ENCODE results near the gene IGSF9B. TPM values are rescaled to one million over a fixed set of nuclear protein-coding genes. Genes with fewer than 3 reads are reported as not detected.

IGSF9B gene
- total and polyA plus RNA-seq, 2 of the 13 experiments (the other 11 are each of a cell fraction or from before 2014, with no cell fraction given): not detected

- TF ChIP-seq AKNA (CRISPR knock-in tag; IDR thresholded peaks at IDR 0.05; ENCODE audit: borderline replicate concordance): no peak
- no peak for TF ChIP-seq SP140L (CRISPR knock-in tag; IDR thresholded peaks at IDR 0.05; ENCODE audit: borderline replicate concordance)
- TF ChIP-seq ZNF609 (CRISPR knock-in tag; IDR thresholded peaks at IDR 0.05; ENCODE audit: borderline replicate concordance): no peak
Observed at GRCh38 chr11:133907216-133907615, 49.6 kb downstream of the IGSF9B start (continued).
